Activated B cell treated with CpG ODN at 0.5 μM for 24 hours (primary cell): Measurements from ENCODE around the gene PTGES3. TPM values are rescaled to one million over a fixed set of nuclear protein-coding genes. Genes with fewer than 3 reads are reported as not detected.

ENCODE experiments used
- ATAC-seq: fragments of 200-7000 bp; cut with Tn5 transposase; one replicate; pipeline ENCODE4 v1.10.0; 2021; ENCODE audit warnings: low read depth, mild to moderate bottlenecking, moderate library complexity
- CTCF ChIA-PET: fragments of 350-600 bp; sonication (Branson Sonifier 250); formaldehyde crosslinking; loops from one replicate; lab custom pipeline; 2021; ENCODE audit warnings: antibody characterized with exemption; lab: Charles Lee
- POLR2A ChIA-PET: fragments of 350-600 bp; sonication (Branson Sonifier 250); formaldehyde crosslinking; loops from one replicate; lab custom pipeline; 2021; ENCODE audit warnings: antibody characterized with exemption; lab: Charles Lee
- DNase-seq: peaks from one replicate; pipeline ENCODE4 v3.0.0; 2022
- H3K27ac Mint-ChIP-seq: one replicate; pipeline ENCODE4 v1.8.0; 2020; ENCODE audit warnings: mixed read lengths
- H3K27me3 Mint-ChIP-seq: one replicate; pipeline ENCODE4 v1.8.0; 2021; ENCODE audit warnings: mixed read lengths
- H3K36me3 Mint-ChIP-seq: one replicate; pipeline ENCODE4 v1.8.0; 2021; ENCODE audit warnings: low read depth, mixed read lengths
- H3K4me1 Mint-ChIP-seq: one replicate; pipeline ENCODE4 v1.8.0; 2021; ENCODE audit warnings: mixed read lengths
- H3K4me3 Mint-ChIP-seq: one replicate; pipeline ENCODE4 v1.8.0; 2020; ENCODE audit warnings: mild to moderate bottlenecking, mixed read lengths
- H3K9me3 Mint-ChIP-seq: one replicate; pipeline ENCODE4 v1.8.0; 2020; ENCODE audit warnings: mixed read lengths
- CTCF ChIP-seq: fragments of 200-600 bp; IDR thresholded peaks from one replicate; pipeline ENCODE4 v1.8.0; 2022; ENCODE audit warnings: antibody characterized with exemption, mild to moderate bottlenecking
- intact Hi-C: fragments of 100-400 bp; cut with micrococcal nuclease; formaldehyde crosslinking; loops from one replicate; pipeline ENCODE4 v1.15.1; 2024
- total RNA-seq: library from RNA; stranded (reverse); gene quantifications from 2 replicates; pipeline ENCODE4 v1.2.3, GENCODE V29; 2022

The PTGES3 gene
- total RNA-seq, 1 donor from 2014 or later = 183 TPM

- CTCF ChIA-PET = interaction anchor here (1.3 to 7.9 kb wide), 3 partner anchors 14 to 20 kb away, joined by 3 to 55 read pairs (median 4); no protein-coding TSS in a partner anchor
- peaks cover 66% of the 10 kb centered on the region for H3K36me3 Mint-ChIP-seq
- intact Hi-C loops = no loop called here
- TF ChIP-seq CTCF = no peak
- H3K27me3 Mint-ChIP-seq = no peaks in the 10 kb centered on the region
- H3K27ac Mint-ChIP-seq = no peak overlapping the region
- DNase-seq (no peak), ATAC-seq (no peak)
- H3K9me3 Mint-ChIP-seq = no peaks in the 10 kb centered on the region
- POLR2A ChIA-PET = interaction anchor here (0.7 to 1.3 kb wide), 2 partner anchors 14 to 21 kb away, joined by 3 to 6 read pairs; no protein-coding TSS in a partner anchor
- no peak overlapping the region for H3K4me3 Mint-ChIP-seq
- peaks cover 64% of the 10 kb centered on the region for H3K4me1 Mint-ChIP-seq
Observed at GRCh38 chr12:56622535-56622934, 65.5 kb downstream of the PTGES3 start.

- H3K36me3 Mint-ChIP-seq = peaks cover 87% of the 10 kb centered on the region
- no peak overlapping the region for H3K27ac Mint-ChIP-seq
Observed at GRCh38 chr12:56616925-56617324, 71.2 kb downstream of the PTGES3 start.

GRCh38 chr12:56616244-56616643 lies 71.8 kb downstream of the PTGES3 start:
- no peaks in the 10 kb centered on the region for H3K27me3 Mint-ChIP-seq
- ChIA-PET CTCF (interaction anchor here (1.1 kb wide), 1 partner anchor 20 kb away, joined by 5 read pairs; no protein-coding TSS in a partner anchor), POLR2A (interaction anchor here (0.6 to 1.9 kb wide), 2 partner anchors 13 to 15 kb away, joined by 5 to 8 read pairs; partner anchors contain the start of gene BAZ2A)
- intact Hi-C loops = no loop called here
- no peak for ATAC-seq
- peaks cover 93% of the 10 kb centered on the region for H3K36me3 Mint-ChIP-seq
- peaks cover 28% of the 10 kb centered on the region for H3K4me1 Mint-ChIP-seq
- H3K27ac Mint-ChIP-seq = peak overlapping the region; percentile 24
- no peak for TF ChIP-seq CTCF
- no peaks in the 10 kb centered on the region for H3K9me3 Mint-ChIP-seq
- H3K4me3 Mint-ChIP-seq = no peak overlapping the region
- DNase-seq = no peak

More at GRCh38 chr12:56616925-56617324, 71.2 kb downstream of the PTGES3 start:
- no peaks in the 10 kb centered on the region for H3K27me3 Mint-ChIP-seq
- intact Hi-C loops = no loop called here
- peaks cover 33% of the 10 kb centered on the region for H3K4me1 Mint-ChIP-seq
- no peak for TF ChIP-seq CTCF
- ChIA-PET CTCF (interaction anchor here (1.1 to 1.3 kb wide), 2 partner anchors 19 to 20 kb away, joined by 5 to 6 read pairs; no protein-coding TSS in a partner anchor), POLR2A (interaction anchor here (0.6 to 1.9 kb wide), 2 partner anchors 13 to 15 kb away, joined by 5 to 8 read pairs; partner anchors contain the start of gene BAZ2A)
- no peak for ATAC-seq
- DNase-seq = no peak
- no peaks in the 10 kb centered on the region for H3K9me3 Mint-ChIP-seq
- no peak overlapping the region for H3K4me3 Mint-ChIP-seq

- DNase-seq (no peak), ATAC-seq (no peak)
- peak overlapping the region; percentile 47 for H3K27ac Mint-ChIP-seq
- ChIA-PET CTCF (interaction anchor here (0.6 to 1.8 kb wide), 2 partner anchors 22 to 133 kb away, joined by 3 to 5 read pairs; no protein-coding TSS in a partner anchor), POLR2A (interaction anchor here (0.5 to 2.8 kb wide), 3 partner anchors 13 to 22 kb away, joined by 3 to 8 read pairs (median 3); partner anchors contain the start of gene BAZ2A)
- no peak overlapping the region for H3K4me3 Mint-ChIP-seq
- intact Hi-C loops = no loop called here
- TF ChIP-seq CTCF = no peak
- peaks cover 95% of the 10 kb centered on the region for H3K36me3 Mint-ChIP-seq
- H3K4me1 Mint-ChIP-seq = peaks cover 18% of the 10 kb centered on the region
- H3K9me3 Mint-ChIP-seq = no peaks in the 10 kb centered on the region
- H3K27me3 Mint-ChIP-seq = no peaks in the 10 kb centered on the region
Observed at GRCh38 chr12:56614627-56615026, 73.5 kb downstream of the PTGES3 start.

Other genes starting within 250 kb of the PTGES3 start
- 31.8 and 35.0 TPM in 2 replicates for gene TIMELESS, start 238.9 kb downstream of the PTGES3 start, total RNA-seq
- not detected in 2 replicates for gene MIP, start 233.6 kb downstream of the PTGES3 start, total RNA-seq
- gene SPRYD4, start 219.7 kb downstream of the PTGES3 start, total RNA-seq = 5.8 and 7.5 TPM in 2 replicates
- 2.6 and 3.5 TPM in 2 replicates for gene GLS2, start 200.1 kb downstream of the PTGES3 start, total RNA-seq
- 2.7 and 3.4 TPM in 2 replicates for gene RBMS2, start 166.5 kb downstream of the PTGES3 start, total RNA-seq
- 153 and 192 TPM in 2 replicates for gene BAZ2A, start 58.0 kb downstream of the PTGES3 start, total RNA-seq
- 499 and 503 TPM in 2 replicates for gene ATP5F1B, start 42.3 kb downstream of the PTGES3 start, total RNA-seq
- gene NACA, start 37.0 kb upstream of the PTGES3 start, total RNA-seq = 1,104 and 1,342 TPM in 2 replicates
- 15.1 and 16.8 TPM in 2 replicates for gene PRIM1, start 64.0 kb upstream of the PTGES3 start, total RNA-seq
- 0.29 and 0.46 TPM in 2 replicates for gene HSD17B6, start 75.0 kb upstream of the PTGES3 start, total RNA-seq
- gene SDR9C7, start 246.1 kb upstream of the PTGES3 start, total RNA-seq = not detected in 2 replicates